Thyroid gland (tissue), 4 donors: ENCODE results near the gene NGEF.

Experiments
- POLR2A ChIP-seq, 2 donors: fragments of 450-650 bp; IDR thresholded peaks; one replicate each; pipeline ENCODE4 v1.6.1; 2017; ENCODE audit warnings: antibody characterized with exemption in 2 of 2, mild to moderate bottlenecking in 2 of 2, moderate library complexity in 1 of 2
- TF ChIP-seq, protein P1 (sequence below), 6 experiments: fragments of 200-600 bp in 3 of 6; fragments of 450-650 bp in 3 of 6; sonication (generic) in 3 of 6; IDR thresholded peaks; one replicate each; pipeline ENCODE4 v1.5.1; 2016 to 2019; ENCODE audit warnings: antibody characterized with exemption in 6 of 6, mild to moderate bottlenecking in 2 of 6, inconsistent platforms in 1 of 6, moderate library complexity in 1 of 6

DNA sequence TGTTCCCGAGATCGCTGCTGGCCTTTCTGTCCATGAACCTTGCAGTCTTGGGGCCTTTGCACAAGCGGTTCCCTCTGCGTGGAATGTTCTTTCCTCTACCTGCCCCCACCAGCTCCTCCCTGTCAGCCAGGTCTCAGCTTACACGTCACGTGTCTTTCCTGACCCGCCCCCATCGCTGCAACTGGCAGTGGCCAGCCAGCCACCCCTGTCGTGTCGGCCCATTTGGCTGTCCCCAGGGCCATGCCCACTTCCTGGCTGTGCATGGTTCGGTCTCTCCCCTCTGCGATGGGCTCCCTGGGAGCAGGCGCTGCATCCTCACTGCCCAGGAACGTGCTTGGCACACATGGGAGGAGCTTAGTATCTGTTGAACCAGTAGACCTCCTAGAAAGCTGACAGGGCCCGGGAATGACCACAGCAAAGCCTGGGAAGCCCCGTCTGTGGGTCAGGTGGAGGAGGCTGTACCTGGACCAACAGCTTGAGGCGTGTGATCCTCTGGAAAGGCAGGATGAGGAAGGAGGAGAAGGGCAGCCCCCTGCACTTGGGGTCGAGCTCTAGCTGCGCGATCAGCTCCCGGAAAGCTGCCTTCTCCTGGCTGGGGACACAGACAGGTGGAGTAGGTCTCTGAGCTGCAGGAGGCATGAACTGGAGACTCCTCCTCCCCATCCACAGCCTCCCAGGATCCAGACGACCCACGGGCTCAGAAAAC is 122.0 kb downstream of the NGEF start:
- TF ChIP-seq, protein P1, sequence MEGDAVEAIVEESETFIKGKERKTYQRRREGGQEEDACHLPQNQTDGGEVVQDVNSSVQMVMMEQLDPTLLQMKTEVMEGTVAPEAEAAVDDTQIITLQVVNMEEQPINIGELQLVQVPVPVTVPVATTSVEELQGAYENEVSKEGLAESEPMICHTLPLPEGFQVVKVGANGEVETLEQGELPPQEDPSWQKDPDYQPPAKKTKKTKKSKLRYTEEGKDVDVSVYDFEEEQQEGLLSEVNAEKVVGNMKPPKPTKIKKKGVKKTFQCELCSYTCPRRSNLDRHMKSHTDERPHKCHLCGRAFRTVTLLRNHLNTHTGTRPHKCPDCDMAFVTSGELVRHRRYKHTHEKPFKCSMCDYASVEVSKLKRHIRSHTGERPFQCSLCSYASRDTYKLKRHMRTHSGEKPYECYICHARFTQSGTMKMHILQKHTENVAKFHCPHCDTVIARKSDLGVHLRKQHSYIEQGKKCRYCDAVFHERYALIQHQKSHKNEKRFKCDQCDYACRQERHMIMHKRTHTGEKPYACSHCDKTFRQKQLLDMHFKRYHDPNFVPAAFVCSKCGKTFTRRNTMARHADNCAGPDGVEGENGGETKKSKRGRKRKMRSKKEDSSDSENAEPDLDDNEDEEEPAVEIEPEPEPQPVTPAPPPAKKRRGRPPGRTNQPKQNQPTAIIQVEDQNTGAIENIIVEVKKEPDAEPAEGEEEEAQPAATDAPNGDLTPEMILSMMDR (IDR thresholded peaks at IDR 0.05) = no peak
- TF ChIP-seq POLR2A (IDR thresholded peaks at IDR 0.05) = no peak
